SW480 (cell line): Measurements from ENCODE around the gene UROD.
"Not testable (repeated sequence)": the region's sequence is repeated elsewhere in the genome, so short reads cannot be mapped to it uniquely, and the experiment has no call there.

Source experiments
- DNase-seq: peaks from one replicate; pipeline ENCODE4 v3.0.0-alpha.2; 2016; ENCODE audit warnings: low spot score

The UROD gene

DNA sequence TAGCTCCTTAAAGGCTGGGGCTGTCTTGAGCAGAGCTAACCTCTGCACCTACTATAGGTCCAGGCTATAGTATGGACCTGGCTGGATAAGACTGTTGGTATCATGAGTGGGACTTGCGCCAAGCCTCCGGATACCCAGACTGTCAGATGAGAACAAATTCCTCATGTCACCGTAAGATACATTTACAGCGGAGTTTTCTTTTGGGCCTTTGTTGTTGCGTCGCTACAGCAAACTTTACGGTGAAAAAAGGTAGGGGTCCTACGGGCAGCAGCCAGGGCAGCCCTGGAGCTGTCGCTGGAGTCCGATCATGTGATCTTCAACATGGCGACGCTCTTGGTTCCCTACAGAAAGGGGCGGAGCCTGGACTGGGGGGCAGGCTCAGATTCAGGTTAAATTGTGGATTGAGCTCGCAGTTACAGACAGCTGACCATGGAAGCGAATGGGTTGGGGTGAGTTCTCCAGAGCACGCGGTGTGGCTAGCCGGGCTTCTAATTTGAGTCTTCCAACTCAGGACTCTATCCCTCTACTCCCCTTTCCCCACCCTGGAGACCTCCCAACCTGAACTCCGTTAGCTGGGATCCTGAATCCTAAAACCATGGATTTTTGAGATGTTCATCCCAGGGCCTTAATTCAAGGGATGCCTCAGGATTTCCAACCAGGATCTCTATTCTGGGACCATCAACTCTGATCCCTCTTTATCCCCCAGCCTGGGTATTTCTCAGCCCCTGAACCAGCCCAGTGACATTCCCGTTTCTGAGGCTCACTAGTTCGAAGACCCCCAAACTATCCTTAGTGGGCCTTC, at the start of gene UROD:
Gene UROD, plus strand, starts transcription at position 418 of the 802 bp plus-strand sequence. Its CDS starts 12 bp downstream, at position 430.
- peak; percentile 98 for DNase-seq

DNA sequence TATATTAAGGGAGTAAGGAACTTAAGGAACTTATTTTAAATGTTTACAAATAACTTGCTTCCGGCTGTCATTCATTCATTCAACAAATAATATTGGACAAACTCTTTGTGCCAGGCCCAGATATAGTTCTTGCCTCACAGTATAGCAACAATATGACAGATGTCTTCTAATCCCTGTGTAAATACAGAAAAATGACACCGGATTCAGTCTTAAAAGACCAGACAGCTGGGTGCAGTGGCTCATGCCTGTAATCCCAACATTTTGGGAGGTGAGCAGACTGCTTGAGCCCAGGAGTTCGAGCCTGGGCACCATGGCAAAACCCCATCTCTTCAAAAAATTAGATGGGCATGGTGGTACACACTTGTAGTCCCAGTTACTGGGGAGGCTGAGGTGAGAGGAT, 49.3 kb upstream of the UROD start:
- DNase-seq: no peak

- no peak for DNase-seq
These were observed 47.7 kb upstream of the UROD start for GRCh38 chr1:44964396-44964795.

GRCh38 chr1:44970317-44970716, 41.7 kb upstream of the UROD start:
- DNase-seq: peak; percentile 45

- DNase-seq: no peak
These were observed 38.4 kb upstream of the UROD start for GRCh38 chr1:44973645-44974044.

- no peak for DNase-seq
These were observed 35.8 kb upstream of the UROD start for GRCh38 chr1:44976252-44976651.

- DNase-seq: not testable (repeated sequence)
These were observed 34.7 kb upstream of the UROD start for GRCh38 chr1:44977372-44977771.

DNA sequence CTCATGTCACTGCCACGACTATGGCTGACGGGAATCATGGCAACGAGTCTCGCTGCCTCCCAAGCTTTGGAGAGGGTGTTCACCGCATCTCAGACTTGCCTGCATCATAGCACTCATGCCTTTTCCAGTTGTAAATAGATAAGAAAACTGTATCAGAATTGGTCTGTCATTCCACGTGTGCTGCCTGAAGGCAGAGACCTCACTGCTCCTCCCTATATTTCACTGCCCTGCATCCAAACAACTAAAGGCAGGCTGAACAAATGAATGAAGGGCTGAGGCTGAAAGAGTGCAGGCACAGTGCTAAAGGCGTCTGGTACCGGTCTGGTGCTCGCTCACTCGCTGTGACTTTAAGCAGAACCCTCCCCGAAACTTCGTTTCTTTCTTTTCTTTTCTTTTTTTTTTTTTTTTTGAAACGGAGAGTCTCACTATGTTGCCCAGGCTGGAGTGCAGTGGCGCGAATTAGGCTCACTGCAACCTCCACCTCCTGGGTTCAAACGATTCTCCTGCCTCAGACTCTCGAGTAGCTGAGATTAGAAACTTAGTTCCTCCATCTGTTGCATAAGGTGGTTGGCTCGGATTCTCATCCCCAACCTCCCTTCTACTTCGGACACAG, 26.2 kb upstream of the UROD start:
- no peak for DNase-seq

DNA sequence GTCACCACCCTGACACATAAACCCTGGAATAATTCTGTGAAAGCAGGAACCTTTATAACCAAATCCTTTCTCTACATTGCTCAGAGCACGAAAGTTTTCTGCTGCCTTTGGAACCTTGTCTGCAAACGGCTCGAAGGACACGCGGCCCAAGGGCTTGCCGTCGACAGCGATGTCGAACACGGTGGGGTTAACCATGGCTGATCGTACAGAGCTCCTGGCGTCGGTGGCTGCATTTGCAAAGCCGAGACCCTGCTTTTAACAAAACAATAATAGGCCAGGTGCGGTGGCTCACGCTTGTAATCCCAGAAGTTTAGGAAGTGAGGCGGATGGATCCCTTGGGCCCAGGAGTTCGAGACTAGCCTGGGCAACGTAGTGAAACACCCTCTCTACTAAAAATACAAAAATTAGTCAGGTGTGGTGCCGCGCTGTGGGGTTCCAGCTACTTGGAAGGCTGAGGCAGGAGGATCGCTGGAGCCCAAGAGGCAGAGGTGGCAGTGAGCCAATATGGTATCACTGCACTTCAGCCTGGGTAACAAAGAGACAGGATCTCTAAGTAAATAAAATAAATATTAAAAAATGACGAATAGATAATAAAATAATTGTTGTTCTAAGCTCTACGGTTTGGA, 23.4 kb upstream of the UROD start:
- no peak for DNase-seq

DNA sequence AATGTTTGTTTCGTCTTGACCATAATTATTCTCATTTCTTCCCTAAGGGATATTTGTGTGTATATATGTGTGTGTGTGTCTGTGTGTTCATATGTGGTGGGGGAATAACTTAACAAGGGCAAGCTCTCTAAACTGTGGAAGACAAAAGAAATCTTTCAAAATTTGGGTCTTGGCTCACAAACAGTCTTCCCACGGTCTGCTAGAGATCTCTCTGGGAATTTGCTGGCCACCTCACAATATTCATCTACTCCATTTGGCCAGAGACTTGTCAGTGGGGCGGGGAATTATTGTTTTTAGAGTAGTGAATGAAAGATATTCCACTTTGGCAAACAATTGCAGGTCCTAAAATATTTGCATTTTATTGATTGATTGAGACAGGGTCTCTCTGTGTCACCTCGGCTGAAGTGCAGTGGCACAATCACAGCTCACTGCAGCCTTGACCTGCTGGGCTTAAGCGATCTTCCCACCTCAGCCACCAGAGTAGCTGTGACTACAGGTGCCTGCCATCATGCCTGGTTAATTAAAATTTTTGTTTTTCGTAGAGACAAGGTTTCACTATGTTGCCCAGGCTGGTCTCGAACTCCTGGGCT, 17.6 kb upstream of the UROD start:
- no peak for DNase-seq

- DNase-seq: no peak
These were observed 16.4 kb upstream of the UROD start for GRCh38 chr1:44995467-44996238.

GRCh38 chr1:44999232-44999631, 12.8 kb upstream of the UROD start:
- DNase-seq: no peak

GRCh38 chr1:45001011-45001481, 11.0 kb upstream of the UROD start:
- no peak for DNase-seq

- DNase-seq: not testable (repeated sequence)
These were observed 10.5 kb upstream of the UROD start for GRCh38 chr1:45001576-45001975.

DNA sequence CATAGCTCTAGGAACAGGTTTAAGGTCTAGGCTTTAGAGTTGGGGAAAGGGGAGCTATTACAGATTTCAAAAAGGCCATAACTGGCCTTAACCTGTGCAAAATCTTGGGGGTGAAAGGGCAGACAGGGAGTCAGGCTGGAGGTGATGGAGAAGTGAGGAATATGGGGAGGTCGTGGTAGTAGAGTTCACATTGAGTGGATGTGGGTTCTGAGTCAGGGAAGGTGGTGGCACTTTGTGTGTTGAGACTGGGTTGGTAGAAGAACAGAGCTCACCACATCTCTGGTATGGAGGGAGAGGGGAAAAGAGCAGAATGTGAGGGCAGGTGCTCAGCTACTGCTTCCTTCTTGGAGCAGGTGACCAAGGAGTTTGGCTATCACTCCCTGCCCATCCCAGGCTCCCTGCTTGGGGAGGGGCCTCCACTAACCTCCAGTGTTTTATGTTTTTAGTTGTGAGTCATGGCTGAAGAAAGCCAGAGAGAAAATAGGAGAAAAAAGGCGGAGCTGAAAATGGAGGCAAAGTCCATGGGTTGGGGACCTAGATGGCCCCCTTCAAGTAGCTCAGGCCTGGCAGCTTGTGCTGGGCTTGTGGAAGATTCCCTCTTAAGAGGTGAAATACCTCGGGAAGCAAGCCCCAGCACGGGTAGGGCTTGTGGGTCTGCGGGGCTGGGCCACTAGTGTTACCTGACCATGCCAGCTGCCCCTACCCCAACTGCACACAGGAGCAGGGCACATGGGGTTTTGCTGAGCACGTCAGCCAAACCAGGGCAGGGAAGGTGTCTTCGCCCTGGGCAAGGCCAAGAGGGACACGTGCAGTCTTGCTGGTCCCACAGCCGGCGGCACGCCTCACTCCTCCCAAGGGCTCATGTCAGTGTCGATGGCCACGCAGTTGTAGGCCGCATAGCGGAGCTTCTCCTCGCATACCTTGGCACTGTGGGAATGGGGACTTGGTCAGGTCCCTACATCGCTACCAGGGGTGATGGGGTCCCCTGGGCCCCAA, 9.1 kb upstream of the UROD start:
- DNase-seq: no peak

DNA sequence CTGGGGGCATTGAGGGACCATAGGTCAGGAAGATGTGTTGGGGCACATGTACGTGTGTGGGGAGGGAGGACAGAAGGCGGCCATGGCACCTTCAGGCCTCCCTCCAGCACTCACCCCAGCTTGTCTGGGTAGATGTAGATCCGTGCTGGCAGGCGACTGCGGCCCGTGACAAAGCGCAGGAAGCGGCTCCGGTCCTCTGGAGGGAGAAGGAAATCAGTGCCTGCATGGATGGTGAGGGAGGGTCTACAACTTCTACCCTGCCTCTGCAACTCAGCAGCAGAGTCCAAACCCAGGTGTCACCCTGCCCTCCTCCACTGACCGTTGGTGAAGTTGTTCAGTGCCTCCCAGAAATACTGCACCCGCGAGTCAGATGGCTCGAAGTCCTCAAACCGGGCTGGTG, 8.3 kb upstream of the UROD start:
- no peak for DNase-seq

GRCh38 chr1:45004281-45004920, 7.7 kb upstream of the UROD start:
- no peak for DNase-seq

DNA sequence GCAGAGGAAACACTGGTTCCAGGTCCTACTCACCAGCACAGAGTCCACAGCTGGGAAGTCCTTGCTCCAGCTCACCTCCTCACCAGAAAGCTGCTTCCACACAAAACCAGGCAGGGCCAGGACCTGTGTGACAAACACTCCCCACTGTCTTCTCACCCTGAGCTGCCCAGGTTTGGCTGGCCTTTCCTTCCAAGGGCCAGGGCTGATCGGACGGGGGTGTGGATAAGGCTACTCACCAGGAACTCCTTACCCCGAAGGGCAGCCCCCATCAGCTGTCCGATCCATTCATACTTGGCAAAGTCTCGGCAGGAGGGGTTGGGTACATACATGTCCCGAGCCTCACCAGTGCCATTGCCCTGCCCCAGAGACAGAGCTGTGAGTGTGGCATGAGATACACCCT, 6.3 kb upstream of the UROD start:
- no peak for DNase-seq

DNA sequence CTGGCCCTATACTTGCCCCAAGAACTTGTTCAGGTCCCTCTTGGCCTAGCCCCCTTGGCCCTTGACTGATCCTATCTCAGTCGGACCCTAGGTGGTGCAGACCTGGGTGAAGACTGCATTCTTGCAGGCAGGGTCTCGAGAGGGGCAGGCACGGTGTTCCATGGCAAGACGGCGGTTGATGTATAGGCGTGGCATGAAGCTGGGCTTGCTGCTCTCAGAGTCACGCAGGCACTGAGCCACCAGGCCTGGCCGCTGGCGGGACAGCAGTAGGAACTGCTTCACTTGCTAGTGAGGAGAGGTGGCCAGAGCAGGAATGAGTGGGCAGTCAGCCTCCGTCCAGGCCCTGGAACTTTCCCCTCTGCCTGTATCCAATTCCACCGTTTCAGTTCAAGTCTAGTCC, 4.7 kb upstream of the UROD start:
- DNase-seq: no peak

DNA sequence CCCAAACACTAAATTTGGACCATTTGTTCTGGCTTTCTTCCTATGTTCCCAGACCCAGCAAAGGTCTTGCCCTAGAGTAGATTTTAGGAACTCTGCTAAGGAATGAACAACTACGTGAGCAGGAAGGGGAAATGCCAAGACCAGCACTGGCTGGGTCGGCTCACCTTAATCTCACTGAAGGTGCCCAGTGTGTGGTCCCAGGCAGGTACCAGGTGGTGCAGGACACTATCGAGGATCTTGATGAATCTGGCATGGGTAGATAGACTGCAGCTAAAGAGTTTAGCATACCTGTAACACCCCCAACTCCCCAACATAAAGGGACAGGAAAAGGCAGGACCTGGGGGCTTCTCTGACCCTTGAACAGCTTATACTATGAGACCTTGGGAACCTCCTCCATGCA, 4.0 kb upstream of the UROD start:
- no peak for DNase-seq
